ENCODE measurements around the gene ZNF831.

ZNF831 gene

DNA sequence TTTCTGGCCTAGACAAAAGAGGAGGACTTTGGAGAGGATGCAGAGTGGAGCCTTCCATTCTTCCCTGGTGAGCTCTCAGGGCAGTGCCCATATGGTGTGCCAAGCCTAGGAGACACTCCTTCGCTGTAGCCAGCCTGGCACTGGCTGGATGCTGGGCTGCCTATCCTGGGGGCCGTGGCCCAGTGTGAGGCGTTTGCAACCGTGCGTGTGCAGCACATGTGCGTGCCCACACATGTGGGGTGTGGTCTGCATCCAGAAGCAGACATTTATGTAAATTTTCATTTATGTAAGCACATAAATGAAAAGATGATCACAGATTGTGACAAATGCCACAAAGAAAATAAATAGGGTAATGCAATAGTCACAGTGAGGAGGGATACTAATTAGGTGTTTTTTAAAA lies 35.8 kb upstream of the ZNF831 start:
- in situ Hi-C loops (cut with MboI; ENCODE audit: low sequenced_read_pairs, unreplicated experiment): no loop called here
- TF ChIP-seq, protein P1, sequence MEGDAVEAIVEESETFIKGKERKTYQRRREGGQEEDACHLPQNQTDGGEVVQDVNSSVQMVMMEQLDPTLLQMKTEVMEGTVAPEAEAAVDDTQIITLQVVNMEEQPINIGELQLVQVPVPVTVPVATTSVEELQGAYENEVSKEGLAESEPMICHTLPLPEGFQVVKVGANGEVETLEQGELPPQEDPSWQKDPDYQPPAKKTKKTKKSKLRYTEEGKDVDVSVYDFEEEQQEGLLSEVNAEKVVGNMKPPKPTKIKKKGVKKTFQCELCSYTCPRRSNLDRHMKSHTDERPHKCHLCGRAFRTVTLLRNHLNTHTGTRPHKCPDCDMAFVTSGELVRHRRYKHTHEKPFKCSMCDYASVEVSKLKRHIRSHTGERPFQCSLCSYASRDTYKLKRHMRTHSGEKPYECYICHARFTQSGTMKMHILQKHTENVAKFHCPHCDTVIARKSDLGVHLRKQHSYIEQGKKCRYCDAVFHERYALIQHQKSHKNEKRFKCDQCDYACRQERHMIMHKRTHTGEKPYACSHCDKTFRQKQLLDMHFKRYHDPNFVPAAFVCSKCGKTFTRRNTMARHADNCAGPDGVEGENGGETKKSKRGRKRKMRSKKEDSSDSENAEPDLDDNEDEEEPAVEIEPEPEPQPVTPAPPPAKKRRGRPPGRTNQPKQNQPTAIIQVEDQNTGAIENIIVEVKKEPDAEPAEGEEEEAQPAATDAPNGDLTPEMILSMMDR (IDR thresholded peaks at IDR 0.05; ENCODE audit: borderline replicate concordance, control extremely low read depth, extremely low read depth, insufficient read depth, missing control alignments): no peak
- no peak for DNase-seq (ENCODE audit: low spot score)

DNA sequence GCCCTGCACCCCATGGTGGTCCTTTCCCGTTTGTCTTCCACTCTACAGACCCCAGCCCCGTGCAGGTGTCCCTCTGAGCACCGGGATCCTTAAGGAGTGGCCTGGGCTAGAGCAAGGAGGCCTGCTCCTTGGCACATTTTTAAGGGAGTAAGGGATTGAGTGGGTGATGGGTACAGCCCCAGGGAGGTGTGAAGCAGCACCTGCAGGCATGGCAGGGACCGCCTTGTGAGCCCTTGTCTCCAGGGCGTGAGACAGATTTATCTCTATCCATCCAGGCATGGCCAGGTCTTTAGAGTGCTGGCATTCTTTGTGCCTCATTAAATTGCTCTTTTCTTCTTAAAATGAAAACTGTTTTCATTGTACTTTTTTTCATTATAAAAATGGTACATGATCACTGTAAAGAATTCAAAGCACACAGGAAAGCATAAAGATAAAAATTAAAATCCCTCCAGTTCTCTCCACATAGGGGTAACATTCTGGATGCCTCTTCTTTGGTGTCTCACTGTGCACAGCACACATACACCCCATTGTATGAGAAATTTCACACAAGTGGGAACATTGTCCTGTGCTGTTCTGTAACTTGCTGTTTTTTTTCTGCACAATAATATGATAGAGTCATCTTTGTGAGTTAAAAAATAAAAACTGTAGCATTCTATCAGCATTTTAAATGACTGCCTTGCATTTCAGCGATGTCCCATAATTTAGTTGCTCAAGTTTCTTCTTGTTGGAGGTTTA lies 31.9 kb upstream of the ZNF831 start:
- TF ChIP-seq, protein P1 (IDR thresholded peaks at IDR 0.05; ENCODE audit: borderline replicate concordance, control extremely low read depth, extremely low read depth, insufficient read depth, missing control alignments): no peak
- in situ Hi-C loops (cut with MboI; ENCODE audit: low sequenced_read_pairs, unreplicated experiment): no loop called here
- no peak for DNase-seq (ENCODE audit: low spot score)

DNA sequence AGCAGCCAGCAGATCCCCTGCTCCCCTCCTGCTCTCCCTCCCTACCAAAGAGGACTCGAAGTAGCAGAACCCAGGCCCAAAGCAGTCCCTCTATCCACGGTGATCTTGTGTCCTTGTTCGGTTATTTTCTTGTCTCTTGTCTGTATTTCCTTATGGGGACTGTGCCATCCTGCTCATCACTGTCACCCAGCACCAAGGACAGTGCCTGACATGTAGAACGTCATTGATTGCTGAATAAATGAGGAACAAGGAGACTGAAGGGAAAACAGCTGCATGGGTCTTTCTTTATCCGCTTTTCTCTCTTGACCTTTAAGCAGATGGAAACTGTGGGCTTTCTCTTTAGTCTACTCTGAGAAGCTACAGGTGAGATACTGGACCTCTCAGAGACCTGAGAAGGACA lies 29.4 kb upstream of the ZNF831 start:
- DNase-seq (ENCODE audit: low spot score): no peak
- in situ Hi-C loops (cut with MboI; ENCODE audit: low sequenced_read_pairs, unreplicated experiment): no loop called here
- TF ChIP-seq, protein P1 (IDR thresholded peaks at IDR 0.05; ENCODE audit: borderline replicate concordance, control extremely low read depth, extremely low read depth, insufficient read depth, missing control alignments): no peak

DNA sequence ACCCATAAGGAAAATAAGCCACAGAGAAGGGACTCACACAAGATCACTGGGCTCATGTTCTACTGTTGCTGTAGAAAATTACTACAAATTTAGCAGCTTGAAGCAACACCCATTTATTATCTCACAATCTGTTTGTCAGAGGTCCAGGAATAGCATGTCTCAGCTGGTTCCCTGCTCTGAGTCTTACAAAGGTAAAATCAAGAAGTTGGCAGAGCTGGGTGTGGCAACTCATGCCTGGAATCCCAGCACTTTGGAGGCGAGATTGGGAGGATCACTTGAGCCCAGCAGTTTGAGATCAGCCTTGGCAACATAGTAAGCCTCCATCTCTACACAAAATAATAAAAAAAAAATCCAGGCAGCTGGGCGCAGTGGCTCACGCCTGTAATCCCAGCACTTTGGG lies 28.5 kb upstream of the ZNF831 start:
- in situ Hi-C loops (cut with MboI; ENCODE audit: low sequenced_read_pairs, unreplicated experiment): no loop called here
- no peak for DNase-seq (ENCODE audit: low spot score)
- TF ChIP-seq, protein P1 (IDR thresholded peaks at IDR 0.05; ENCODE audit: borderline replicate concordance, control extremely low read depth, extremely low read depth, insufficient read depth, missing control alignments): no peak

DNA sequence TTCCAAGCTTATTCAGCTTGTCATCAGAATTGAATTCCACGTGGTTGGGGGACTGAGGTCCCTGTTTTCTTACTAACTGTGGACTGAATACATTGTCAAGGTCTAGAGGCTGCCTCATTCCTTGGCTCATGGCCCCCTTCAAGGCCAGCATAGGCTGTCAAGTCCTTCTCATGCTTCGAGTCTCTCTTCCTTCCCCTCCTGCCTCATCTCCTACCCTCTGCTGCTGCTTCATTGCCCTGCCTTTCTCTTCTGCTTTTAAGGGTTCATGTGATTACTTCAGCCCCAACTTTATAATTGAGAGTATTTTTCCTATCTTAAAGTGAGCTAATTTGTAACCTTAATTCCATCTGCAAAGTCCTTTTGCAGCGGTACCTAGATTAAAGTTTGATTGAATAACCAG lies 27.6 kb upstream of the ZNF831 start:
- in situ Hi-C loops (cut with MboI; ENCODE audit: low sequenced_read_pairs, unreplicated experiment): no loop called here
- DNase-seq (ENCODE audit: low spot score): no peak
- TF ChIP-seq, protein P1 (IDR thresholded peaks at IDR 0.05; ENCODE audit: borderline replicate concordance, control extremely low read depth, extremely low read depth, insufficient read depth, missing control alignments): no peak

DNA sequence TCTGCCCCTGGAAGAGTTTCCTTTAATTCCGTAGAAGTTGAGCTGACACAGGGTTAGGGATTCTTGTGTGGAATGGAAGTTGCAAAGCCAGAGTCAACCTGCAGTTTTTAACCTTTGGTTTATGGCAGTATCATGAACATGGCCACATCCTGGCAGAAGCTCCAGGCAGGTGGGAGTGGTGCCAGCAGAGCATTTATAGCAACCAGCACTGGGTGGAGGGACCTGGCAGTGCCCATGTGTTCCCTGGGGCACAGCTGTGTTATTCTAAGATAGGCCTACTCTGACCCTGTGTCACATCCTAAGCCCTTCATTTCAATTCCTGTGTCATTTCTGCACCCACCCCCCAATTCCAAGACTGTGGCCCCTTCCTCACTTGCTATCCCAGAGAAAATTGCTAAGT lies 26.1 kb upstream of the ZNF831 start:
- TF ChIP-seq, protein P1 (IDR thresholded peaks at IDR 0.05; ENCODE audit: borderline replicate concordance, control extremely low read depth, extremely low read depth, insufficient read depth, missing control alignments): no peak
- no peak for DNase-seq (ENCODE audit: low spot score)
- in situ Hi-C loops (cut with MboI; ENCODE audit: low sequenced_read_pairs, unreplicated experiment): no loop called here
